Activated gamma-delta T cell (primary cell): ENCODE data around the gene LYZL1.
"Not testable (repeated sequence)": the region's sequence is repeated elsewhere in the genome, so short reads cannot be mapped to it uniquely, and the experiment has no call there.

Source experiments
- DNase-seq: peaks from one replicate; lab custom pipeline; 2025; lab: John Stamatoyannopoulos, UW
- total RNA-seq, 2 donors: gene quantifications; one replicate each; lab custom pipeline; 2026; lab: John Stamatoyannopoulos, UW

Gene LYZL1
- total RNA-seq = 0 reads per million in 2 donors

DNA sequence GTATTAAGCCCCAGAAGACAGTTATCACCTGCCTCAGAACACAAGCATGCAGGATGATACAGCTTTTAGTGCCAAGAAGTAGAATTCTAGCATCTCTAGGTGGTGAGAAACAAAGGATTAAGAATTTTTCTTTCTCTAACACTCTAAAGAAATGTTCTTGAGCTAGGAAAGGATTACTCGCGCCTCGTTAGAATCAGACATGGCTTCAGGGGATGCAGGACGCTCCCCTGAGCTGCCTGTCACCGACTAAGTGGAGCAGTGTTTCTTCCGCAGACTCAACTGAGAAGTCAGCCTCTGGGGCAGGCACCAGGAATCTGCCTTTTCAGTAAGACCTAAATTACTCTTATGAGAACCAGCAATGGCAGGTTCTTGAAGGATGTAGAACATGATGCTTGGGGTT is at the start of gene LYZL1:
TSS of gene LYZL1 (plus strand) at position 165 of the 400 bp plus-strand sequence. CDS start 2,798 bp downstream, outside the sequence.
- DNase-seq = not testable (repeated sequence)

DNA sequence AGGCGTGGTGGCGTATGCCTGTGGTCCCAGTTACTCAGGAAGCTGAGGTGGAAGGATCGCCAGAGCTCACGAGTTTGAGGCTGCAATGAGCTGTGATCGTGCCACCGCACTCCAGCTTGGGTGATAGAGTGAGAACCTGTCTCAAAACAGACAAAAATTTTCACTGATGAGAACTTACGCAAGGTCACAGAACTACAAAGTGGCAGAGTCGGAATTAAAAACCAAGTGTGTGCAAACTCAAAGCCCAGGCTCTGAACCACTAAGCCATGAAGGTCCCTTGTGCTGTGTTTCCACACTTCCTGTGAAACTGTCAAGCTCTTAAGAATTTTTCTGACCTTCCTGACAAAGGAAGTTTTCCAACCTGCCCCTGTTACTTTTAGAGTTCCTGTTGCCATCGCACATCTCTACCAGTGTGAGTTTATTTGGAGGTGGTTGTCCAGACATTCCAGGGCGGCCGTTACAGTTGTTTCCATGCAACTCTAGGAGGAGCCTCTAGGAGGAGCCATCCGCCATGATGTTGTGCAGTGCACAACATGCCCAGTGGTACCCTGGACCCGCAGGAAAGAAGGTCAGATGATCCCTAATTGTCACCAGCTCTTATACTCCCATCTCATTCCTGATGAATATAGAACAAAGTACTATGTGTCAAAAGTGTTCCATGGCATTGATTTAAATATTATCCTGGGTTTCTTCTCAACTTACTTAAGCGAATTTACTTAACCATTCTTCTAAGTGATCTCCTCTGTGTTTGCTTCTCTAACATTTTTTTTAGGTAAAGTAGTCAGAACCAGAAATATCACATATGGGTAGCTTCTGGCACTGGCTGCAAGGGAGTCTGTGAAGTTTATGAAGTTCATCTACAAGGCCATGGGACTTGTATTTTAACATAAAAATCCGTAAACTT is 49.0 kb upstream of the LYZL1 start:
- no peak for DNase-seq

DNA sequence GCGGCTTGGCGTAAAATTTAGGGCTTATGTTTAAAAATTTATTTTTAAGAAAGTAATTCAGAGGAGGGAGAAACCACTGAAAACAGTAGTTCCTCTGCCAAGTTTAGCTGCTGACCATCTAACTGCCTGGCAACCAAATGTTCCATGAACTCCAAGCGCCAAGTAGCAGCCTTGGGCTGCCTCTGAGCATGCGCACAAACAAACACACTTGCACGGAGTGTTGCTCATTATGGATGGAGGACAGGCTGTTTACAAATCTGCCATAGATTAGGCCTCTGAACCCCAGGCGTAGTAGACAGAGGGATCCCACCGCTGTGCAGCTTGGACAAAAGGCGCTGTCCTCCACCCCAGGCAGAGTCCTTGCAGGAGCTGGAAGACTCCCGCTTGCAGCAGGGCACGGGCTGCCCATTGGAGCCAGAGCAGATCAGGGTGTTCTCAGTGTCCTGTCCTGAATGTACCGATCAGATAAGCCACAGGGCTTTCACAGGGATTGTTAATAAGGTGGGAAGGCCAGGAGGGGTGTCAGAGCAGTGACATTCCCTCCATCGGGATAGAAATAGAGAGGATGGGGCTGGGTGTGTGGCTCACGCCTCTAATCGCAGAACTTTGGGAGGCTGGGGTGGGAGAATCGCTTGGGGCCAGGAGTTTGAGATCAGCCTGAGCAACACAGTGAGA is 47.7 kb upstream of the LYZL1 start:
- DNase-seq = no peak

- no peak for DNase-seq
Observed at GRCh38 chr10:29241925-29242324, 46.9 kb upstream of the LYZL1 start.

- DNase-seq = no peak
Observed at GRCh38 chr10:29243066-29243465, 45.8 kb upstream of the LYZL1 start.

DNA sequence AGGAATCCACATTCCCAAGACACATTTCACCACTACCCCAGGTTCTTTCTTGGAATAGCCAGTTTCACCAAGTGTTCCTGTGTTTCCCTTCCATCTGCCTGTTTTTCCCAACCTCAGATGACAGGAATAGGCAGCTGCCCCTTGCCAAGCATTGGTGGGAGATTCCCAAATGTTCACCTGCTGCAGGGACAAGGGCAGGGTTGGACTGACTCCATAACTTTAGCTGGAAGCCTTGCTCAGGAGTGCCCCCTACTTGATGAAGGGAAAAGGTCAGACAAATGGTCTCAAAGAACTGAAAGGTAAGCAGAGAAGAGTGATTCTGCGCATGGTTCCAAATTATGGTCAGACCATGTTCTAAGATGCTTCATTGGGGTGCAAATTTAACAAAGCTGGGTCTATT is 45.1 kb upstream of the LYZL1 start:
- DNase-seq = no peak

- no peak for DNase-seq
Observed at GRCh38 chr10:29244978-29245377, 43.9 kb upstream of the LYZL1 start.

GRCh38 chr10:29245476-29245875 is 43.4 kb upstream of the LYZL1 start:
- DNase-seq = no peak

GRCh38 chr10:29246449-29246848 is 42.4 kb upstream of the LYZL1 start:
- no peak for DNase-seq

DNA sequence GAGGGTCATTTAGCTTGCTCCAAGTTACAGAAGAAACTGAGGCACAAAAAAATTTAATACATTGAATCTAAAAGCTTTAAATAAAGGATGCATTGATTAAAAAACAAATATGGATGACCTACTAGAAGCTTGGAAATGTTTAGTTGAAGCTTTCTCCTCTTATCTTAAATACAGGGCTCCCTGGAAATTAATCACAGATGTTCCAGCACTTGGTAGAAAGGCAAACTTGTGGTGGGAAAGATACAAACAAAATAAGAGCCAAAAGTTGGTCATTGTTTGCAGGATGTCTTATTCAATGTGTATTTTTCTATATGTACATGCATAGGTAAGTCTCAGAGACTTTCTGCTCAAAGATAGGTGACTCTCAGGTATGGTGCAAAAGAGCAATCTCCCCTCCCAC is 40.7 kb upstream of the LYZL1 start:
- DNase-seq = no peak

DNA sequence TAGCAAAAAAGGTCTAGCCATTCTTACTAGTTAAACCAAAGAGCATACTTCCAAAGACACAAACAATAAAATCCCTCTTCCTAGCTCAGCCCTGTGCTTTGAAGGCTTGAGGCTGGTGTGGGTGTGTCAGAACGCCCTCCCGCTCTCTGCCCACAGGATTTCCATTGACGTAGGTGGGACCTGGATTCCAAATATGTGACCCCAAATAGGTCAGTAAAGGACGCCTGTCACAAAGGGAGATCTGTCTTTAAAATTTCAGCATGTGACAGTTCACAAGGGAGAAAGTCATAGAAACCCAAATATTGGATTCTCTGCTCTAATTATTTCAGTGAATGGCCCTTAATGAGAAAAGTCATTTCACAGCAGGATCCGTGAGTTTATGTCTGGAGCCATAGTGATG is 39.9 kb upstream of the LYZL1 start:
- DNase-seq = no peak

DNA sequence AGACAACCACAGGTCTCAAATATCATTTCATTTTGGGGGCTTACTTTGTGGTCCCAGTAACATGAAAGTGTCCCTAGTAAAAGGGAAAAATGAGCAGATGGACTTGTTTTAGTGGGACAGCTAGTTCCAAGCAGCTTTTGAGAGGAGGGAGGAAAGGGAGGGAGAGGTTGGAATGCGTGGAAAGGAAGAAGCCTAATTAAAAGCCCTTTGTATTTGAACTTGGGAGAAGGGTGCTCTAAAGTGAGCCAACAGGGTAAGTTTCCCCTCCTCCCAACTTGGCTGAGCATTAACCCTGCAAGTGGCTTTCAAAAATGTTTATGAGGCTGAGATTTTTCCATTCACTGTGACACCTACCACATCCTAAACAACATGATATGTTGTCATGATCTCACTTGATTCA is 38.8 kb upstream of the LYZL1 start:
- no peak for DNase-seq

DNA sequence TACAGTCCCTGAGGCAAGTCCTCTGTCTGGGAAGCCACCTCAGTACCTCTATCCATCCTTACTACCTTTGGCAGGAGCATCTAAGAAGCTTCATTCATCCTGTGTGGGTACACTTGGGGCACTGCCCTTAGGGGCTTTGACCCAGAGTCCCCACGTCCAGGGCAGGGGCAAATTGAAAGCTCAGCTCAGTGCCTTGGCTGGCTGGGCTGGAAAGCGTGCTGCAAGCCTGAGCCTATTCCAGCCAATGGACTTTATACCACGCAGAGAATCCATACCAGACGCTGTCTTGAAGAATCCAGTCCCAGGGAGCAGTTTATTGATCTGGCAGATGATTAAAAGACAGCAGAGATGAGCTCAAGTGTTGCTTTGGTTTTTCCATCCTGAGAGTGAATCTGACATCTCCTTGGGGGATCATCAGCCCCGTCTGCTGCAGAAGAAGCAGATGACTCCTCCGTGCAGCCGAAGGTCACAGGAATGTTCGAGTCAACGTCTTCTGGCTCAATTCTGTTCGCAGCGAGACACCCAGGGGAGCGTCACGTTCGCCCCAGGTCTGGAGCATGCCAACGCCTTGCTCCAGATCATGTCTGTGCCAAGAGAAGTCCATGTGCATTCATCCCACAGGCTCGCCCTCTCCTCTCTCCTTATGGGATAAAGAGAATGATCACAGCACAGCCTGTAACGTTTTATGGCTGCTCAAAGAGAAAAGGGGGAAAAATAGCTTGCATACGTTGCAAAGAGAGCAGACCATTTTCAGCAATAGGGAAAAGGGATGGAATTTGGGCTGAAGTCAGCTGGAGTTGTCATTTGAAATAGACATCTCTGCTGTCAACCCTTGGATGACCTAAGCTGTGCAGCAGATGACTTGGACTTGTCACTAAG is 35.8 kb upstream of the LYZL1 start:
- DNase-seq = no peak

DNA sequence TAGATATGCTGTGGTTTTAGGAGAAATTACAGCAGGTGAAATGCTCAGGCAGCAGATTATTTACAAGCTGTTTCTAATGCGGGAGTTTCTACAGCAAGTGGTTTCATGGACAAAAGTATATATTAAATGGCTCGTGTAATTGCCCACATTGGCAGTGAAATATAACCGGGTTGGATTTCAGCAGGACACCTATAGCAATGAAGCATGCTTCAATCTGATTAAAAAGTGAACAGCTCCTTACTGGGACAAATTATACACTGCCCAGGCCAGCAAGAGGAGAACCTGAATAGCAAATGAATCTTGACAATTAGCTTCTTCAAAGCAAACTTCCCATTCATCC is 35.2 kb upstream of the LYZL1 start:
- DNase-seq = no peak

- no peak for DNase-seq
Observed at GRCh38 chr10:29254123-29255046, 34.5 kb upstream of the LYZL1 start.

DNA sequence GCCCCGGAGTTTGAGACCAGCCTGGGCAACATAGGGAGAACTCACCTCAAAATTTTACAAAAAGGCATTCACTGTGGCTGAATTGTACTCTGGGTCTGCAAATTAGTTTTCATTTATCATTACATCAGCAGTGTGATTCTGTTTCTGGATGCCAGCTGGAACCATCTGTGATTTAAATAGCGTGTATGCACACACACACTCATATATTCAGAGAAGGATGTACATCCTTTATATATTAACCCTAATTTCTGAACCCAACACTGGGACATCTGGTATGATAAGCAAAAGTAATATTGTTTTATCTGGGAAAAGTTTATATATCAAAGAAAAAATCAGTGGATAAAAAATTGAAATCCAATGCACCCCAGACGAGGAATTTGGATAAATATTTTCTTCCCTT is 33.8 kb upstream of the LYZL1 start:
- DNase-seq = no peak

- no peak for DNase-seq
Observed at GRCh38 chr10:29256019-29256418, 32.9 kb upstream of the LYZL1 start.

DNA sequence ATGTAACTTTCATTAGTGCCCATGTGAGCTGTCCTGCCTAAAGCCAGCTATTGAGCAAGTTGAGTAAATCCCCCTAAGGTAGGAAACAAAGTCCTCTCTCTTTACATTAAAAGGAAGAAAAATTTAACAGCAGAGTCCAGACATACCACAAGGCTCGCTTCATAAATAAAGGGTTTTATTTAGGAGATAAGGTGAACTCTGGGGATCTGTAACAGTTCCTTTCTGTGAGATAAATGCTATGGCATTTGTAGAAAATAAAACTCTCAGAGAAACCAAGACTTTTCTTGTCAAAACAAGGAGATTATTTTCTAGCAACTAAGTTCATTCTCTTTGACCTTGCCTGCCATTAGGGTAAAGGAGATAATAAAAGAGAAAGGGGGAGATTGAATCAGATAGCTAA is 32.3 kb upstream of the LYZL1 start:
- DNase-seq = no peak

- no peak for DNase-seq
Observed at GRCh38 chr10:29257106-29257783, 31.6 kb upstream of the LYZL1 start.

GRCh38 chr10:29257784-29258135 is 31.1 kb upstream of the LYZL1 start:
- no peak for DNase-seq

- DNase-seq = no peak
Observed at GRCh38 chr10:29259498-29259897, 29.4 kb upstream of the LYZL1 start.
